ENCODE results near the gene ETV5.

Gene ETV5

GRCh38 chr3:186119499-186119898 lies 10.6 kb upstream of the ETV5 start:
- POLR2A ChIA-PET, result no interaction called here
- TF ChIP-seq, protein P1, sequence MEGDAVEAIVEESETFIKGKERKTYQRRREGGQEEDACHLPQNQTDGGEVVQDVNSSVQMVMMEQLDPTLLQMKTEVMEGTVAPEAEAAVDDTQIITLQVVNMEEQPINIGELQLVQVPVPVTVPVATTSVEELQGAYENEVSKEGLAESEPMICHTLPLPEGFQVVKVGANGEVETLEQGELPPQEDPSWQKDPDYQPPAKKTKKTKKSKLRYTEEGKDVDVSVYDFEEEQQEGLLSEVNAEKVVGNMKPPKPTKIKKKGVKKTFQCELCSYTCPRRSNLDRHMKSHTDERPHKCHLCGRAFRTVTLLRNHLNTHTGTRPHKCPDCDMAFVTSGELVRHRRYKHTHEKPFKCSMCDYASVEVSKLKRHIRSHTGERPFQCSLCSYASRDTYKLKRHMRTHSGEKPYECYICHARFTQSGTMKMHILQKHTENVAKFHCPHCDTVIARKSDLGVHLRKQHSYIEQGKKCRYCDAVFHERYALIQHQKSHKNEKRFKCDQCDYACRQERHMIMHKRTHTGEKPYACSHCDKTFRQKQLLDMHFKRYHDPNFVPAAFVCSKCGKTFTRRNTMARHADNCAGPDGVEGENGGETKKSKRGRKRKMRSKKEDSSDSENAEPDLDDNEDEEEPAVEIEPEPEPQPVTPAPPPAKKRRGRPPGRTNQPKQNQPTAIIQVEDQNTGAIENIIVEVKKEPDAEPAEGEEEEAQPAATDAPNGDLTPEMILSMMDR (IDR thresholded peaks at IDR 0.05; ENCODE audit: control extremely low read depth, extremely low read depth, low read depth, missing control alignments), result no peak
- no peak for DNase-seq (ENCODE audit: extremely low spot score)
- CTCF ChIA-PET, result no interaction called here

- CTCF ChIA-PET, result interaction anchor here (1.1 to 1.2 kb wide), 2 partner anchors 10 to 13 kb away, joined by 3 read pairs; partner anchors contain the start of gene ETV5
- POLR2A ChIA-PET, result no interaction called here
- DNase-seq (ENCODE audit: extremely low spot score), result no peak
- TF ChIP-seq, protein P1 (IDR thresholded peaks at IDR 0.05; ENCODE audit: control extremely low read depth, extremely low read depth, low read depth, missing control alignments), result no peak
Measured at GRCh38 chr3:186118692-186119091, 9.8 kb upstream of the ETV5 start.

- DNase-seq (ENCODE audit: extremely low spot score), result no peak
- ChIA-PET CTCF (interaction anchor here (1.1 to 1.2 kb wide), 3 partner anchors 9 to 124 kb away, joined by 3 read pairs; partner anchors contain the start of gene ETV5), POLR2A (no interaction called here)
- TF ChIP-seq, protein P1 (IDR thresholded peaks at IDR 0.05; ENCODE audit: control extremely low read depth, extremely low read depth, low read depth, missing control alignments), result no peak
Measured at GRCh38 chr3:186117521-186118134, 8.7 kb upstream of the ETV5 start.

- no peak for DNase-seq (ENCODE audit: extremely low spot score)
- CTCF ChIA-PET, result no interaction called here
- POLR2A ChIA-PET, result no interaction called here
- TF ChIP-seq, protein P1 (IDR thresholded peaks at IDR 0.05; ENCODE audit: control extremely low read depth, extremely low read depth, low read depth, missing control alignments), result no peak
Measured at GRCh38 chr3:186115239-186115996, 6.5 kb upstream of the ETV5 start.

DNA sequence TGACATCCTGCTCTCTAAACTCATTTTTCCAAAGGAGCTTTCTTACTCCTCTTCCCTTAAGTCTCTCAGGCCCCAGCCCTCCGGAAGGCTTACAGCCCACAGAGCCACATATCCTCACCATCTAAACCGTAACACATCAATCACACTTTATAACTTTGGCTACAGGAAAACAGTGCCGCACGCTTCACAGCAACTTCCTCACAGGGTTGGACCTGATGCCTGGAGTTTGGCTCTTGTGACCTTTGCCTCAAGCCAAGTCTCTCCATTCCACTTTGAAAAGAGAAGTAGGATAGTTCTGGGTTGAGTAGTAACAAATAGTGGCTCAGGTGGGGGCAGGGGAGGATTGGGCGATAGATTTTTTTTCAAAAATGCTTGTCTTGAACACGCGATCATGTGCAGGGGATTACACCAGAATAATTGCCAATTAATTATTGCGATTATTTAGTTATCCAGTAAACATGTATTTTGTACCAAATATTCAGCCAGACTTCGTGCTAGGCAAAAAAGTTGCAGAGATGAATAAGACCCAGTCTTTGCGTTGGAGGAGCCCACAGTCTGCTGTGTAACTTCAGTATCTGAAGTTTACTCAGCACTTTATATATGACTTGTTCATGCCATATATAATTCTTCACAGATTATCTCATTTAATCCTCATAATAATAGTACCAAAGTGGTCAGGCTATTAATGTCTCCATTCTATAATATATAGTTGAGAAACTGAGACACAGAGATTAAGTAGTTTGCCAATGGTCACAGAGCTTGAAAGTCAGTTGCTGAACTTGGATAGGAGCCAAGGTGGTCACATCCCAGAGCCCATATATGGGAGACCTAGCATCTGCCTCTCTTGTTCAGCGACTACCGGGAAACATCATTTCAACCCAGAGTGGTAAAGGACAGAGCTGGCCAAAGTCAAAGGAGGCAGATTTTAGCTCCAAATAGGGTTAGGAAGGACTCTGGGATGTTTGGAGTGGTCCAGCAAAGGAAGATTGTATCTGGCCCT lies 2.4 kb upstream of the ETV5 start:
- TF ChIP-seq, protein P1 (IDR thresholded peaks at IDR 0.05; ENCODE audit: control extremely low read depth, extremely low read depth, low read depth, missing control alignments), result no peak
- ChIA-PET CTCF (interaction anchor here (0.7 to 2.1 kb wide), 6 partner anchors 16 to 168 kb away, joined by 3 to 5 read pairs (median 3); no protein-coding TSS in a partner anchor), POLR2A (no interaction called here)
- DNase-seq (ENCODE audit: extremely low spot score), result no peak

Measured in GM10248 (cell line).